Islet of Langerhans (tissue), 1 donor: ENCODE results near the gene WDR47.

ENCODE experiments used
- FAIRE-seq: peaks from one replicate; lab custom pipeline; 2011; peaks lifted over from hg19 to GRCh38; lab: Jason Lieb, UNC

WDR47 gene

GRCh38 chr1:109041621-109042468, at the start of gene WDR47:
WDR47 (minus strand) TSS chr1:109042102; CDS start chr1:109023512, 18,590 bp downstream.
- no peak for FAIRE-seq

- no peak for FAIRE-seq
Observed at GRCh38 chr1:109091078-109091838, 49.4 kb upstream of the WDR47 start.

GRCh38 chr1:109090196-109091077, 48.5 kb upstream of the WDR47 start, which contains the start of gene TMEM167B:
TMEM167B (plus strand) TSS chr1:109090764; CDS start chr1:109090873, 109 bp downstream.
- no peak for FAIRE-seq

- FAIRE-seq: no peak
Observed at GRCh38 chr1:109089242-109090015, 47.5 kb upstream of the WDR47 start.

GRCh38 chr1:109084563-109085517, 42.9 kb upstream of the WDR47 start:
- FAIRE-seq: no peak

GRCh38 chr1:109083923-109084322, 42.0 kb upstream of the WDR47 start:
- no peak for FAIRE-seq

- FAIRE-seq: no peak
Observed at GRCh38 chr1:109083501-109083900, 41.6 kb upstream of the WDR47 start.

- FAIRE-seq: no peak
Observed at GRCh38 chr1:109080441-109081082, 38.7 kb upstream of the WDR47 start.

- FAIRE-seq: no peak
Observed at GRCh38 chr1:109079240-109079622, 37.3 kb upstream of the WDR47 start.

GRCh38 chr1:109078317-109078716, 36.4 kb upstream of the WDR47 start:
- FAIRE-seq: no peak

- no peak for FAIRE-seq
Observed at GRCh38 chr1:109075531-109076490, 33.9 kb upstream of the WDR47 start, which contains the start of gene TAF13. TAF13 (minus strand) TSS chr1:109076003; CDS start chr1:109075947, 56 bp downstream.

- no peak for FAIRE-seq
Observed at GRCh38 chr1:109069294-109069693, 27.4 kb upstream of the WDR47 start.

- FAIRE-seq: no peak
Observed at GRCh38 chr1:109067883-109068282, 26.0 kb upstream of the WDR47 start.

- no peak for FAIRE-seq
Observed at GRCh38 chr1:109065137-109065536, 23.2 kb upstream of the WDR47 start.

- FAIRE-seq: no peak
Observed at GRCh38 chr1:109061183-109061582, 19.3 kb upstream of the WDR47 start.

- FAIRE-seq: no peak
Observed at GRCh38 chr1:109060707-109061106, 18.8 kb upstream of the WDR47 start.

- FAIRE-seq: no peak
Observed at GRCh38 chr1:109059026-109059425, 17.1 kb upstream of the WDR47 start.

GRCh38 chr1:109056064-109056463, 14.2 kb upstream of the WDR47 start:
- FAIRE-seq: no peak
